ENCODE results near the gene POLR2J3.
"Not testable (repeated sequence)": the region's sequence is repeated elsewhere in the genome, so short reads cannot be mapped to it uniquely, and the experiment has no call there.

The POLR2J3 gene

DNA sequence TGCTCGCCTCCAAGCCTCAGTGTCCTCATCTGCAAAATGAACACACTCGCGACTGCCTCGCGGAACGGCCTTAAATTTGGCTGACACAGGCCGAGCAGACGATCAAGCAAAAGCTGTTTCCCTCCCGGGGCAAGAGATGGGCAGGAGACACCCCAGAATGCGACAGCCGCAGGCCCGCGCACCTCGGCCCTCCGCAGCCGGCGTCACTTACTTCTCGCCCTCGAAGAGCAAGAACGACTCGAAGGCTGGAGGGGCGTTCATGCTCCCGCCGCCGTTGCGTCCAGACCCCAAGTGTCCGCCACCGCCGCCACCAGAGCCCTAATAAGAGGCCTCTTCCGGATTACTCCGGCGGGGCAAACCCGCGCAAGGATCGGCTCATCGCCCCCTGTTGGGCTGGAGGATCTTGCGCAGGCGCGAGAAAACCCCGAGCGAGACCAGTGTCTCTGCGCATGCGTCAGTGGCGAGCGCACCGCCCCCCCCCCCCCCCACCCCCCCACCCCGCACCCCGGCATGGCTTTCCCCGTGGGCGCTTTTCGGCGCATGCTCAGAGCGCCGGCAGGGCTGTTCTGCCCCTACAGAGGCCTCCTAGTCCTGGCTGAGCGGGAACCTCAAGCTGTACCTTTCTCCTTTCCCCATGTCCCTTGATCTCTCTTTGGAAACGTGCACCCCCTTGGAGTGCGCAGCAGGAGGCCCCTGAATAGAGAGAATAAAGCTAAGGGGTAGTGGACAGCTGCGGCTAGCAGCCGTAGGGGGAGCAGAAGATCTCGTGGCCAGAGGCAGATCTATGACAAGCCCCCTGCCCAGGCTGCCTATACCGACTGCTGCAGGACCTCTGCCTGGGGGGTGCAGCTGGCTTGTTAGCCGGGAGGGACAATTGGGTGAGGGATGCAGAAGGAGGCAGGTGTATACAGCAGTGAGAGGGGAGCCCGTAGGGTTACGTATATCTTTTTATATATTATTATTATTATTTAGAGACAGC lies at the start of gene POLR2J3:
TSS of gene POLR2J3 (minus strand) at position 323 of the 979 bp plus-strand sequence. CDS start at position 261, 62 bp downstream.
- DNase-seq (ENCODE audit: low read depth) = peak; percentile 77

DNA sequence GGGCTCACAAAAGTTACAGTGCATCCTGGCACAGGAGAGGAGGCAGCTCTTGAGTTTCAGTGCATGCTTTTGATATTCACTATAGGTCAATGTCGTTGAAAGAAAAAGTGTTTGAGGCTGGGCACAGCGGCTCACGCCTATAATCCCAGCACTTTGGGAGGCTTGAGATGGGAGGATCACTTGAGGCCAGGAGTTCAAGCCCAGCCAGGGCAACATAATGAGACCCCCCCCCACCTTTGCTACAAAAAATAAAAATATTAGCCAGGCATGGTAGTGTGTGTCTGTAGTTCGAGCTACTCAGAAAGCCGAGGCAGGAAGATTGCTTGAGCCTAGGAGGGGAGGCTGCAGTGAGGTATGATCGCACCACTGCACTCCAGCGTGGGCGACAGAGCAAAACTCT lies 45.7 kb upstream of the POLR2J3 start:
- not testable (repeated sequence) for DNase-seq (ENCODE audit: low read depth)

DNA sequence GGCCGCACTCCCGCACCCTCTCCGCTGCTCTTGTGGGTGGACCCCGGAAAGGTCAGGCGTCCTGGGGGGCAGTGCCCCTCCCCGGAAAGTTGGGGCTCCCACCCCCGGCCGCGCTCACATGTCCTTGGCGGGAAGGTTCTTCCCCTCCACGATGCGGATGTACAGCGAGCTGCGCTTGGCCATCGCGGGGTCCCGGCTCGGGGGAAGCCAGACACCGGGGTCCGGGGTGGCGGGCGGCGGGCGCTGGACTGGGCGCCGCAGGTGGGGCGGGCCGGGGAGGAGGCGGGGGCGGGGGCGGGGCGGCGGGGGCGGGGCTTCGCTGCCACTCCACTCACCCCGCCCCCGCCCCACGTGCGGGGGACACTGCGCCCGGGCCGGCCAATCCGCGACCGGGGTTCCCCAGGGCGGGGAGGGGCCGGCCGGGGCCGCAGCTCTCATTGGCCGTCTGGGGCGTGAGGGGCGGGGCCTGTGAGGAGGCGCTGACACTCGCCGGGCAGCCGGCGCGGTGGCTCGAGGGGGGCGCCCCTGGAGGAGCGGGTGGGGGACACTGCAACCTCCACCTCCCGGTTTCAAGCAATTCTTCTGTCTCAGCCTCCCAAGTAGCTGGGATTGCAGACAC lies 44.2 kb upstream of the POLR2J3 start, which contains the start of gene RASA4:
TSS of gene RASA4 (minus strand) at position 250 of the 619 bp plus-strand sequence. CDS start at position 183, 67 bp downstream.
- DNase-seq (ENCODE audit: low read depth) = peak; percentile 7

DNA sequence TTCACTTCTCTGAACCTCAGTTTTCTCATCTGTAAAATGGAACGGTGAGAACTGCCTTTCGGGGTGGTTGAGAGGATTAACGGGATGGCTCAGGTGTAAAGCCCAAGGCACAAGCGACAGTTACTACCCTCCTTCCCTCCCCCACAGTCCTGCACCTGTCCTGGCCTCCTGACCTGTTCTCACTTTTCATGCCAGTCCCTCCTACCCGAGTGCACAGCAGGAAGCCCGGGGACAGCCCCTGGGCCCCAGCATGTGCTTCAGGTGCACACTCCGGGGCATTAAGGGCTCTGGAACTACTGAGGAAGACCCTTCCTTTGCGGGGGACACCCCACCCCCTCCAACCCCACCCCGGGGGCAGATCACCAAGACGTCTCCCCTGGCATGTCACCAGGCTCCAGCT lies 43.5 kb upstream of the POLR2J3 start:
- DNase-seq (ENCODE audit: low read depth) = not testable (repeated sequence)

DNA sequence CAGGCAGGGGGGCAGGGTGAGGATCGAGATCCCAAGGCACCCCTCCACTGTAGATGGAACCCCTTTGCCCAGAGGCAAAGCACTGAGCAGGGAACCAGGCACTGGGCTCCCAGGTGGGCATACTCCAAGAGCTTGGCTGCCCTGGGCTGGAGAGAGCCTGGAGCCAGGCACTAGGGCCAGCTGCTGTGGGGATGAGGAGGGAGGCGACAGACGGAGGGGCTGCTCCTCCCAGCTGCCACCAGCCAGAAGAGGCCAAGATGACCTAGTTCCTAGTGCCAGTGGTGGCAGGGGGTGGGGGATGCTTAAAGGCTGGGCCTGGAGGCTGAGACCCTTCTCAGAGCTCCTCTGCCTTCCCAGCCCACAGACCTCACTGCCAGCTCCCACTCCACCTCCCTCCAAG lies 42.5 kb upstream of the POLR2J3 start:
- DNase-seq (ENCODE audit: low read depth) = not testable (repeated sequence)

DNA sequence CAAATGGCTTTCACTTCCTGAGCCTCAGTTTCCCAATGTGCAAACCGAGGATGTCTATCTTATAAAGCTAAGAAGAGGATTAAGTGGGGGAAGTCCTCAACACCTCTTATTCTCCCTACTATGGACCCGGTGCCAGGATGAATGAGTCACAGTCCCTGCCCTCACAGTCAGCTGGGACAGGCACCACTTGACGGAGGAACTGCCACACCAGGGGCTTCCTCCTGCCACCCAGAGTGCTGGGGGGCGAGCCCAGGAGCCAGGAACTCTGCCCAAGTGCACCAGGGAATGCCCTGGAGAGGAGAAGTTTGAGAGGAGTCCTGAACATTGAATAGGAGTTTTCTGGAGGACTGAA lies 41.9 kb upstream of the POLR2J3 start:
- not testable (repeated sequence) for DNase-seq (ENCODE audit: low read depth)

DNA sequence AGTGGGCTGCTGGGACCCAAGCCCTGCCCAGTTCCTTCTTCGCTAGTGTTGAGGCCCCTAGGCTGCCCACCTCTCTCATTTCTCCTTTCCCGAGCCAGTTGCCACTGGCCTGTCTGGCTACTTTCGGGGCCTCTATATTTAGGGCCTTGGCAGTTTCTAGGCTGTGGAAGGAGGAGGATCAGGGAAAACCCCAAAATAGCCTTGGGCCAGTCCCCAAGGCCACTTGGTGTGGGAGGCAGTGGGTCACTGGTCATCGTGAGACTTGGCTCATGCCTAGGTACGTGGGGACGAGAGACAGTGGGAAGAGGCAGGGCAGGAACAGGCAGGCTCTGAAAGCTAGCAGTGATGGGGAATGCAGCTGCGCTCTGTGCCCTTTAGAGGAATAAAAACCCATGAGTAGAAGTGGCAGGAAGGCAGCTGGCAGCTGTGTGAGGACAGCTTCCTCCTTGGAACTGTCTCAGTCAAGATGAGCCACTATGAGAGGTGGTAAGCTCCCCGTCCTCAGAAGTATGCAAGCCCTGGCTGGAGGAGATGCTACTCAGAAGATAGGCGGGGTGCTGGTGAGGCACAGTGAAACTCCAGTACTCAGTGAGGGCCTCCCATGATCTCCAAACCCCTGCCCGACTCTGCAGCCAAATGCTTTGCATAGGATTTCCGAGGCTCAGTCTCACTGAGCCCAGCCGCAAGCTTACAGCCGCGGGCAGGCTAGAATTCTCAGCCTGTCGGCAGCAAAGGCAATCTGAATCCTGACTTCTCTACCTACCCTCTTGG lies 41.4 kb upstream of the POLR2J3 start:
- DNase-seq (ENCODE audit: low read depth) = not testable (repeated sequence)

DNA sequence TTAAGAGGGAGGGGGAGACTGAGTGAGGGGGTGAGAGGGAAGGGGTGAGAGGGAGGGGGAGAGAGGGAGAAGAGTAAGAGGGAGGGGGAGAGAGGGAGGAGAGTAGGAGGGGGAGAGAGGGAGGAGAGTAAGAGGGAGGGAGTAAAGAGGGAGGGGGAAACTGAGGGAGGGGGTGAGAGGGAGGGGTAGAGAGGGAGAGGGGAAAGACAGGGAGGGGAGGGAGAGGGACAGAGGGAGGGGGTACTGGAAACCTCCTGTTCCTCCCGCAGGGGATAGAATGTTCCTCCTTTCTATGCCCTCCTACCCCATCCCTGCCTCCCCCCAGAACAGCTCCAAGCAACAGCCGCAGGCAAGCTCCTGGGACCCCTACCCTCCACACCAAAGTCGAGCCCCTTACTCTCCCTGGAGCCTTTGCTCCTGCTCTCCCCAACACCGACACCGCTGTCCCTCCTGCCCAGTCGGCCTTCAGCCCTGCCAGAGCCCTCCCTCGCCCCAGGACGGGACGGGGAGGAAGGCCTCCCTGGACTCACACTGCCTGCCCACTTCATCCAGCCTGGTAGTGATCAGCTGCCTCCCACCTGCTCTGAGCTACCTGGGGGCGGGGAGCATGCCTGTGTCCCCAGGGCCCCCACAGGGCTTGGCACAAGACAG lies 39.4 kb upstream of the POLR2J3 start:
- DNase-seq (ENCODE audit: low read depth) = peak; percentile 33

DNA sequence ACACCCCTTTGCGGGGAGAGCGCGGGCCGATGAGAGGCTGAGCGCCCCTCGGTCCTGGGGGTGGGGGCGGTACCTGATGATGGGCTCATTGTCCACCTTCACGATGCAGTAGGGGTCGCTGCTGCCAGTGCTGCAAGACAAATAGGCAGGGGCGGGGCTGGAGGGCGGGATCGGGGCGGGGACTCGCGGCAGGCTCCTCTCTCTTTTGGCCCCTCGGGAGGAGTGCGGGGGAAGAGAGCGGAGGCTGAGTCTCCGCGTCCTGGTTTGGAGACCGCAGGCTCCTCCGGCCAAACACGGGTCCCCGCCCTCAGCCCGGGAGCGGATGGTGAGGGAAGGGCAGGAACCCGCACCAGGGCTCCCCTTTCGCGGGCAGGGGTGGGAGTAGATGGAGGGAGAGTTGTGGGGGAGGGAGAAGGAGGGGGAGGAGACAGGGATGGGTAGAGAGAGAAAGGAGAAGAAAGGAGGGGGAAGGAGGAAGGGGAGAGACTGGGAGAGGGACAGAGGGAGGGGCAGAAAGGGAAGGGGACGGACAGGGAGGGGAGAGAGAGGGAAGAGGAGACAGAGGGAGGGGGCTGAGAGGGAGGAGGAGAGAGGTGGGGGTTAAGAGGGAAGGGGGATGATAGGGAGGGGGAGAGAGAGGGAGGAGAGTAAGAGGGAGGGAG lies 38.8 kb upstream of the POLR2J3 start:
- DNase-seq (ENCODE audit: low read depth) = not testable (repeated sequence)

DNA sequence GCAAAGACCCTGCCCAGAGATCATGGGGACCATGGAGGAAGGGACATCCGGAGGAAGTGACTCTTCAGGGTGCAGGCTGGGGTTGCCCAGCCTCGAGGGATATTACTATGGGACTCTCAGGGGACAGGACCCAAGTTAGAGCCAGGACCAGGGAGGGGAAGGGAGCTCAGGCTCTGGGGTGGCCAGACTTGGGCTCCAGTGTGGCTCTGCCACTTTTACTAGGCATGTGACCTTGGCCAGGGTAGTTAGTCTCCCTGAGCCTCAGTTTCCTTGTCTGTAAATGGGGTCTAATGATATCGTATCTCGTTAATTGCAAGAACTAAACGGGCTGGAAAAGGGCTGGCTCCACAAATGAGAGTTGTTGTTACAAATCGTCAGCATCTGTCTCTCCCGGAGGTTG lies 38.1 kb upstream of the POLR2J3 start:
- DNase-seq (ENCODE audit: low read depth) = not testable (repeated sequence)

DNA sequence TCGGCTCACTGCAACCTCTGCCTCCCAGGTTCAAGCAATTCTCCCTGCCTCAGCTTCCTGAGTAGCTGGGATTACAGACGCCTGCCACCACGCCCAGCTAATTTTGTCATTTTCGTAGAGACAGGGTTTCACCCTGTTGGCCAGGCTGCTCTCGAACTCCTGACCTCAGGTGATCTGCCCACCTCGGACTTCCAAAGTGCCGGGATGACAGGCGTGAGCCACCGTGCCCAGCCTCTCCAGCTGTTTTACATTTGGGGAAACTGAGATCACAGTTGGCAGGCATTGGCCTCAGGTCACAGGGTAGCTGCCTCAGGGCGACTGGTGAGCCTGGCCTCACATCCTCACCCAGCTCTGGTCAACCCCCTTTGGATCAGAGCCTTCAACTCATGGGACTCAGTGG lies 37.4 kb upstream of the POLR2J3 start:
- not testable (repeated sequence) for DNase-seq (ENCODE audit: low read depth)

DNA sequence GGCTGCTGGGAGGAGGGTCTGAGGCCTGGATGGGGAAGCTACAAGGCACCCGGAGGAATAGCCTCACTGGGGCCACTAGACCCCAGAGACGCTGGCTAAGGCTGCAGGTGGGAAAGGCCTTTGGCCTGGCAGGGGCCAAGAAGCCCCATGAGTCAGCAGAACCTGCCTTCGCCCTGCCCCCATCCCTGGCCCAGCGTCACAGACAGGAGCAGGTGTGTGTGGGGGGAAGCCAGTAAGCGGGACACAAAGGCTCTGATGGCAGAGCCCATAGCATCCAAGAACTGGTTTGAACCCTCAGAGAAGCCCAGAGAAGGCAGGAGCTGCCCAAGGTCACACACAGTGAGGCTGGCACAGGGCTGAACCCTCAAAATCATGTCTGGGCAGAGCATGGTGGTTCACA lies 34.5 kb upstream of the POLR2J3 start:
- not testable (repeated sequence) for DNase-seq (ENCODE audit: low read depth)

DNA sequence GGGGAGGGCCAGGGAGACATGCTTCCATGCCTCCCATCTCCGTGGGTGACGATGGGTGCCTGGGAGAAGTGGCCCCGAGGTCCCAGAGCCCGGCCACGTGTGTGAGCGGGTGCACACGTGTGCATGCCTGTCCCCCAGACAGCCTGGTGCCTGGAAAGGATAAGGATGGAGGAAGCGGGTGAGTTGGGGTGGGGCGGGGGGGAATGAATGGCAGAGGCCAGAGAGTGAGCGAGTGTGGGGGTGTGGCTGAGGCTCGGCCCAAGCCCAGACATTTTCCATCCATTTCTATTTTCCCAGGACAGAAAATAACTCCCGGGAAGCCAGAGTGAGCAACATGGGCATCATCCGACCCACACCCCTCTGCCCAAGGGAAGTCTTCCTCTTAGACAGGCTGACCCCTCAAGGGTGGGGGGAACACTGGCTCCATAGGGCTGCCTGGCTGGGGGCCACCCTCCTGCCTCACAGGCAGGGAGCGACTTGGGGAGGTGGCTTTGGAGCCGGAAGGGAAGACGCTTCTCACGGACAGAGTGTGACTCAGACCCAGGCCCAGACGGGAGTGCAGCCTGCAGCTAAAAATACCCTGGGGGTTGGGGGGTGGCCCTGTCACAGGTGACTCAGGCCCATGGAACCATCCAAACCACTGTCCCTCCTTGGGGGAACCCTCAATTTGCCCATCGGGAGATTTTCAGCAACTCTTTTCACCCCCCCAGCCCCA lies 32.2 kb upstream of the POLR2J3 start:
- not testable (repeated sequence) for DNase-seq (ENCODE audit: low read depth)

DNA sequence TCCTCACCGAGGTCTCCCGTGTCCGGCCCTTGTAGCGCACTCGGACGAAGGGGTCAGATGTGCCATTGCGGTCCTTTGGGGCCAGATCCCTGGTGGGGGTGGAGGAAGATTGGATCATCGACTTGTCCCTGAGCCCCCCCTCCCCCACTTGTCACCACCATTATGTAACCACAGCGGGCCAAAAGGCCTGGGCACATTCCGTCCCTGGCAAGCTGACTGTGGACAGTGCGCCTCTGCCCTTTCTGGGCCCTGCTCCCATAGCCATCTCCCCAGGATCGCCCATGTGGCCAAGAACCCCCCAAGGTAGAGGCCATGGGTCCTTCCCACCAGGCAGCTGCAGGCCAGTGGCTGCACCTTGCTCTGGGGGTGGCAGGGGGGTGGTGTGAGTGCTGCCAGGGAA lies 29.9 kb upstream of the POLR2J3 start:
- not testable (repeated sequence) for DNase-seq (ENCODE audit: low read depth)

DNA sequence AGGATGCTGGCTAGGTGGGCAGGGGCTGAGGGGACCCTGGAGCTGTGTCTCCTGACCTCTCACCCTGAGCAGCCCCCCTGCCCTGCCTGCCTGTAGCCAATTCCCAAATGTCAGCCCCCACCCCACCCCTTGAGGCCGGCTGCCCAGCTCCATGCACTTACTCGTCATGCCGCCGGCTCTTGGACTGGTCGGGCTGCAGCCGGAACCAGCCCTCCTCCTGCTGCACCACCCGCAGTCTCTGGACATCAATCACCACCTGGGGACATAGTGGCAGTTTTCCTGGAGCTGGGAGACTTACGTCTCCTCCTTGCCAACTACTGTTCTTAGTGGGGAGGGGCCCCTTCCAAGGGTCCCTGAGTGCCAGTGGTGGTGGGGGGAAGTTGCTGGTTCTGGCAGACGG lies 27.3 kb upstream of the POLR2J3 start:
- DNase-seq (ENCODE audit: low read depth) = not testable (repeated sequence)

DNA sequence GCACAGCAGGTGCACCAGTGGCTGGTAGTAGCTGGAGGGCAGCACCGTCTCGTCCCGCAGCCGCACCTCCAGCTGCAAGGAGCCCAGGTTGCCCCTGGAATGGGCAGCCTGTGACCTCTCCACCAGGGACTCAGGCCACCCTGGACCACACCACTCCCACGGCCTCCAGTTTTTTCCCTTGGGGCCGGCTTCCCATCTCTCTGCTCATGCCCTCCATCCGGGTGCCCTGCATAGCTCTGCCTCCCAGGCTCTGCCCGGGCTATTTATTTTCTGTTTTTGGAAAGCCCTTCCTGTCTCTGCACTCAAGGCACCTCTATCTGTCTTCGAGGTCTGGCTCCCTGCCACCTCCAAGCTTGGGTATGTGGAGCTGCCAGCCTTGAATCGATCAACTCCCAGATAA lies 23.7 kb upstream of the POLR2J3 start:
- DNase-seq (ENCODE audit: low read depth) = not testable (repeated sequence)

DNA sequence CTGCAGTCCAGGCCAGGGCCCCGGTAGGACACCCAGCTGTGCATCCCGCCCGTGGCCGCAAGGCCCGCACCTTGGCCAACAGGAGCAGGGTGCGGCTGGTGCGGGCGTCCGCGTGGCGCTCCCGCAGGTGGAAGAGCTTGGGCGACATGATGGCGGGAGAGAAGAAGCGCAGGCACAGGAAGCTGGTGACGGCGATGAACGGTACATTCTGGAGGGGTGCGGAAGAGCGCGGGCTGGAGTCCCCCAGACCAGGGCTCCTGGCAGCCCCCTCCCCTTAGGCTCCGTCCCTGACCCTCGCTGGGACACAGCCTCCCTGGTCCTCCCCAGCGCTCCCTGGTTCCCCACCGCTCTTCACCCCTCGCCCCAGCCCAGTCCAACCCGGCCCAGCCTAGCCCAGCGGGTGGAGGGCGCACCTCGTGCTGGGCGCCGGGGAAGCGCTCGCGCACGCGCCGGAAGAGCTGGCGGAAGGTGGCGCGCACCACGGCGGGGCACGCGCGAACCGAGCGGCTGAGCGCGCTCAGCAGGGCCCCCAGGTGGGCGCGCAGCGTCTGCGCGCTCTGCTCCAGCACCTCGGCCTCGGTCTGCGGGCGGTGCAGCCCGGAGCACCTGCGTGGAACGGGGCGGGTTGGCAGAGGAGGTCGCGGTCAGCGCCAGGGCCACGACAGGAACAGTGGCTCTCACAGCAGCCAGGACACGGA lies 21.4 kb upstream of the POLR2J3 start:
- DNase-seq (ENCODE audit: low read depth) = not testable (repeated sequence)

DNA sequence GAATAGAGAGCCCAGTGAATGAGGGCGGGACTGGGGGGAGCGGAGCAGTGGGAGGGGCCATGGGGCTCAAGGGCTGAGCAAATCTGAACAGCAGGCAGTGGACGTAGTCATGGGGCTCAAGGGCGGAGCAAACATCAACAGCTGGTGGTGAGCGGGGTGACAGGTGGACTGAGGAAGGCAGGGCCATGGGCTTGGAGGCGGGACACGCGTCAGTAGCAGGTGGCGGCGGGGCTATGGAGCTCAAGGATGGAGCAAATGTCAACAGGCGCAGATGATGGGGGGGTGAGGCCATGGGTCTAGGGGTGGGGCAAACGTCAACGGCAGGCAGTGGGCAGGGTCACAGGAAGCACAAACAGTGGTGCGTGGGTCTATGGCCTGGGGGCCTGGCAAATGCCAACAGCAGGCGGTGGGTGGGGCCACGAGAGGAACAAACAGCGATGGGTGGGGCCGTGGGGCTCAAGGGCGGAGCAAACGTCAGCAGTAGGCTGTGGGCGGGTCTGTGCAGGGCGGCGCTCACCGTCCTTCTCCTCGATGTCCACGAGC lies 20.2 kb upstream of the POLR2J3 start:
- DNase-seq (ENCODE audit: low read depth) = not testable (repeated sequence)

DNA sequence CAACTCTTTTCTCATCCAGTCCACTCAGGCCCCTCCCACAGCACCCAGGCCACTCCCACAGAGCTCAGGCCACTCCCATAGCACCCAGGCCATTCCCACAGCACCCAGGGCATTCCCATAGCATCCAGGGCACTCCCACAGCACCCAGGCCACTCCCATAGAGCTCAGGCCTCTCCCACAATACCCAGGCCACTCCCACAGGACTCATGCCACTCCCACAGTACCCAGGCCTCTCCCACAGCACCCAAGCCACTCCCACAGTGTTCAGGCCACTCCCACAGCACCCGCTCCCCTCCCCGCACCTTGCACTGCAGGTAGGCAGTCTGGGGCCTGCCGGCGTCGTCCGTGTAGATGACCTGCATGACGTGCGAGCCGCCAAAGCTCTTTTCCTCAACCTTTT lies 17.5 kb upstream of the POLR2J3 start:
- DNase-seq (ENCODE audit: low read depth) = not testable (repeated sequence)

DNA sequence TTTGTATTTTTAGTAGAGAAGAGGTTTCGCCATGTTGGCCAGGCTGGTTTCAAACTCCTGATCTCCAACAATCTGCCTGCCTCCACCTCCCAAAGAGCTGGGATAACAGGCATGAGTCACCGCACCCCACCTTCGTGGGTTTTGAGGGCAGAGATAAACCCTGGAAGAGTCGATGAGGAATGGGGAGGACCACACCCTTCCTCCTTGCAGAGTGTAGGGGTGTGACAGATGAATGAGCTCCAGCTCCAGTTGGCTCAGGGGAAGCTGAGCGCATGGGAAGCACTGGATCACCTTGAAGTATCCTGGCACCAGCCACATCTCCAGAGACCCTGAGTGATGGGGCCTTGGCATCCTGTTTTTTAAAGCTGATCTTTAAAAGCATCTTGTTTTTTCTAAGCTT lies 11.1 kb upstream of the POLR2J3 start:
- not testable (repeated sequence) for DNase-seq (ENCODE audit: low read depth)

All from CMK (cell line).